WTC11 (cell line): ENCODE measurements around the gene CFAP100. TPM values are rescaled to one million over a fixed set of nuclear protein-coding genes. Genes with fewer than 3 reads are reported as not detected.
A peak's percentile ranks its signal among the peaks of the same experiment; 100 is the strongest.

Source experiments
- ATAC-seq: fragments of 200-7000 bp; cut with Tn5 transposase; 2 replicates; pipeline ENCODE4 v1.10.0; 2021; ENCODE audit warnings: mild to moderate bottlenecking, moderate library complexity
- CTCF ChIA-PET: fragments of 300-600 bp; sonication (Branson Sonifier 250); formaldehyde crosslinking; loops from one replicate; lab custom pipeline; 2021; ENCODE audit warnings: antibody characterized with exemption; lab: Charles Lee
- POLR2A ChIA-PET: fragments of 350-600 bp; sonication (Branson Sonifier 250); formaldehyde crosslinking; loops from one replicate; lab custom pipeline; 2021; ENCODE audit warnings: antibody characterized with exemption; lab: Charles Lee
- DNase-seq: peaks from one replicate; pipeline ENCODE4 v3.0.0; 2021; ENCODE audit warnings: low spot score
- H3K27ac Mint-ChIP-seq: 2 replicates; pipeline ENCODE4 v1.8.0; 2021; ENCODE audit warnings: mixed read lengths
- H3K27me3 Mint-ChIP-seq: 2 replicates; pipeline ENCODE4 v1.8.0; 2021; ENCODE audit warnings: low read depth, mild to moderate bottlenecking, moderate library complexity, mixed read lengths
- H3K36me3 Mint-ChIP-seq: 2 replicates; pipeline ENCODE4 v1.8.0; 2021; ENCODE audit warnings: mixed read lengths
- H3K4me1 Mint-ChIP-seq: 2 replicates; pipeline ENCODE4 v1.8.0; 2022; ENCODE audit warnings: mixed read lengths
- H3K4me3 Mint-ChIP-seq: 2 replicates; pipeline ENCODE4 v1.8.0; 2021; ENCODE audit warnings: mild to moderate bottlenecking, moderate library complexity, mixed read lengths
- H3K9me3 Mint-ChIP-seq: 2 replicates; pipeline ENCODE4 v1.8.0; 2021; ENCODE audit warnings: mixed read lengths
- CDX4 ChIP-seq: fragments of 250-450 bp; sonication (Bioruptor Pico); IDR thresholded peaks from 2 replicates; pipeline ENCODE4 v1.9.0; 2021; ENCODE audit warnings: moderate library complexity, mild to moderate bottlenecking, inconsistent platforms, borderline replicate concordance
- CREB1 ChIP-seq: sonication (generic); formaldehyde crosslinking; IDR thresholded peaks from 2 replicates; pipeline ENCODE4 v1.8.0; 2023; ENCODE audit warnings: mild to moderate bottlenecking, missing genetic modification reagents
- ESRRA ChIP-seq: sonication (generic); formaldehyde crosslinking; IDR thresholded peaks from 2 replicates; pipeline ENCODE4 v1.8.1; 2022; ENCODE audit warnings: mild to moderate bottlenecking, missing genetic modification reagents, borderline replicate concordance
- FOXP1 ChIP-seq: sonication (generic); formaldehyde crosslinking; IDR thresholded peaks from 2 replicates; pipeline ENCODE4 v1.8.0; 2022; ENCODE audit warnings: missing genetic modification reagents, mild to moderate bottlenecking, moderate library complexity, borderline replicate concordance
- NR3C1 ChIP-seq: sonication (generic); formaldehyde crosslinking; conservative IDR thresholded peaks from 2 replicates; pipeline ENCODE4 v1.8.1; 2023; ENCODE audit warnings: low read depth, mild to moderate bottlenecking, missing genetic modification reagents
- OVOL2 ChIP-seq: fragments of 250-450 bp; sonication (Bioruptor Pico); IDR thresholded peaks from 2 replicates; pipeline ENCODE4 v1.9.0; 2021; ENCODE audit warnings: mild to moderate bottlenecking, borderline replicate concordance
- PREB ChIP-seq: sonication (generic); formaldehyde crosslinking; IDR thresholded peaks from 2 replicates; pipeline ENCODE4 v1.8.1; 2022; ENCODE audit warnings: mild to moderate bottlenecking, missing genetic modification reagents, moderate library complexity, borderline replicate concordance
- PRRX2 ChIP-seq: fragments of 250-450 bp; sonication (Bioruptor Pico); IDR thresholded peaks from 2 replicates; pipeline ENCODE4 v1.8.0; 2021; ENCODE audit warnings: mild to moderate bottlenecking
- RELA ChIP-seq: sonication (generic); formaldehyde crosslinking; IDR thresholded peaks from 2 replicates; pipeline ENCODE4 v1.8.1; 2022; ENCODE audit warnings: missing genetic modification reagents, mild to moderate bottlenecking, borderline replicate concordance
- ZBTB43 ChIP-seq: sonication (generic); formaldehyde crosslinking; IDR thresholded peaks from 2 replicates; pipeline ENCODE4 v1.8.1; 2023; ENCODE audit warnings: mild to moderate bottlenecking, missing genetic modification reagents
- ZNF219 ChIP-seq: sonication (generic); formaldehyde crosslinking; IDR thresholded peaks from 2 replicates; pipeline ENCODE4 v1.8.0; 2023; ENCODE audit warnings: missing genetic modification reagents, mild to moderate bottlenecking, borderline replicate concordance
- ZNF263 ChIP-seq: sonication (generic); formaldehyde crosslinking; IDR thresholded peaks from 2 replicates; pipeline ENCODE4 v1.8.1; 2022; ENCODE audit warnings: low read depth, mild to moderate bottlenecking, moderate library complexity, missing genetic modification reagents
- ZNF317 ChIP-seq: sonication (generic); formaldehyde crosslinking; IDR thresholded peaks from 2 replicates; pipeline ENCODE4 v1.8.1; 2023; ENCODE audit warnings: low read depth, mild to moderate bottlenecking, moderate library complexity, missing genetic modification reagents, borderline replicate concordance
- ZNF416 ChIP-seq: fragments of 250-450 bp; sonication (Bioruptor Pico); IDR thresholded peaks from 2 replicates; pipeline ENCODE4 v1.9.0; 2021; ENCODE audit warnings: mild to moderate bottlenecking, inconsistent platforms
- total RNA-seq: library from RNA; stranded (reverse); gene quantifications from 3 replicates; pipeline ENCODE4 v1.2.3, GENCODE V29; 2021
- TF ChIP-seq, protein P1 (sequence below): sonication (generic); formaldehyde crosslinking; conservative IDR thresholded peaks from 2 replicates; pipeline ENCODE4 v1.8.1; 2023; ENCODE audit warnings: mild to moderate bottlenecking, low read depth, missing genetic modification reagents, moderate library complexity
- TF ChIP-seq, protein P2 (sequence below): fragments of 250-450 bp; sonication (Bioruptor Pico); IDR thresholded peaks from 2 replicates; pipeline ENCODE4 v1.9.0; 2021; ENCODE audit warnings: mild to moderate bottlenecking, borderline replicate concordance
- TF ChIP-seq, protein P3 (sequence below): fragments of 250-450 bp; sonication (Bioruptor Pico); IDR thresholded peaks from 2 replicates; pipeline ENCODE4 v1.8.0; 2021; ENCODE audit warnings: mild to moderate bottlenecking
- TF ChIP-seq, protein P4 (sequence below): sonication (generic); formaldehyde crosslinking; IDR thresholded peaks from 2 replicates; pipeline ENCODE4 v1.8.0; 2022; ENCODE audit warnings: missing genetic modification reagents

Gene CFAP100
- total RNA-seq, 1 experiment from 2014 or later: not detected

DNA sequence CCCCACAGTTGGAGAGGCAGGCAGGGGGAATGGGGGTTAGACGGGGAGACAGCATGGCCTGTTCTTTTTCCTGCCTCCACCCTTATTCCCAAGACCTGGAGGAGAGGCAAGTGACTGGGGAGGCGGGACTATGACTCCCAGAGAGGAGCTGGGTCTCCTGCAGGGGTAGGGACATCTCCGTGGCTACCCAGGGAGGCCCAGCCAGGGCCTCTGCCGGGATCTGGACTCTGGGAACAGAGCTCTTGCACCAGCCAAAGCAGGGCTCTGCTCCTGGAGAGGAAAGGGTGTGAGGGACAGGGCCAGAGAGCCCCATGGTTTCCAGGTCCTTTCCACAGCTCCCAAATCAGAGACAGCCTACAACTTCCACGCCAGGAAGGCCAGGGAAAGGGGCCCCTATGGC lies 22.8 kb downstream of the CFAP100 start:
- Mint-ChIP-seq H3K27me3 (no peaks in the 10 kb centered on the region), H3K4me3 (no peak overlapping the region), H3K9me3 (no peaks in the 10 kb centered on the region), H3K4me1 (peaks cover 23% of the 10 kb centered on the region), H3K27ac (no peak overlapping the region), H3K36me3 (no peaks in the 10 kb centered on the region)
- no peak for DNase-seq
- TF ChIP-seq NR3C1 (CRISPR knock-in tag) (no peak), ZNF317 (CRISPR knock-in tag) (peak; percentile 72; the same call in 1 of the 2 replicates)
- ChIA-PET POLR2A (no interaction called here), CTCF (interaction anchor here (1.5 kb wide), 1 partner anchor 27 kb away, joined by 3 read pairs; no protein-coding TSS in a partner anchor)
- ATAC-seq: no peak

GRCh38 chr3:126417981-126418530 lies 23.3 kb downstream of the CFAP100 start:
- Mint-ChIP-seq H3K4me1 (peaks cover 23% of the 10 kb centered on the region), H3K27me3 (no peaks in the 10 kb centered on the region), H3K36me3 (no peaks in the 10 kb centered on the region), H3K27ac (no peak overlapping the region), H3K9me3 (no peaks in the 10 kb centered on the region), H3K4me3 (no peak overlapping the region)
- ATAC-seq (no peak), DNase-seq (no peak)
- ChIA-PET POLR2A (no interaction called here), CTCF (interaction anchor here (1.5 kb wide), 1 partner anchor 28 kb away, joined by 3 read pairs; no protein-coding TSS in a partner anchor)
- TF ChIP-seq ESRRA (CRISPR knock-in tag) (no peak), FOXP1 (CRISPR knock-in tag) (no peak), PRRX2 (no peak), ZNF219 (CRISPR knock-in tag) (no peak), ZNF416 (CRISPR knock-in tag) (no peak), OVOL2 (CRISPR knock-in tag) (no peak), RELA (CRISPR knock-in tag) (no peak), ZNF263 (CRISPR knock-in tag) (no peak), ZBTB43 (CRISPR knock-in tag) (no peak), CREB1 (CRISPR knock-in tag) (no peak), PREB (CRISPR knock-in tag) (no peak), CDX4 (CRISPR knock-in tag) (no peak)
- TF ChIP-seq, protein P1, sequence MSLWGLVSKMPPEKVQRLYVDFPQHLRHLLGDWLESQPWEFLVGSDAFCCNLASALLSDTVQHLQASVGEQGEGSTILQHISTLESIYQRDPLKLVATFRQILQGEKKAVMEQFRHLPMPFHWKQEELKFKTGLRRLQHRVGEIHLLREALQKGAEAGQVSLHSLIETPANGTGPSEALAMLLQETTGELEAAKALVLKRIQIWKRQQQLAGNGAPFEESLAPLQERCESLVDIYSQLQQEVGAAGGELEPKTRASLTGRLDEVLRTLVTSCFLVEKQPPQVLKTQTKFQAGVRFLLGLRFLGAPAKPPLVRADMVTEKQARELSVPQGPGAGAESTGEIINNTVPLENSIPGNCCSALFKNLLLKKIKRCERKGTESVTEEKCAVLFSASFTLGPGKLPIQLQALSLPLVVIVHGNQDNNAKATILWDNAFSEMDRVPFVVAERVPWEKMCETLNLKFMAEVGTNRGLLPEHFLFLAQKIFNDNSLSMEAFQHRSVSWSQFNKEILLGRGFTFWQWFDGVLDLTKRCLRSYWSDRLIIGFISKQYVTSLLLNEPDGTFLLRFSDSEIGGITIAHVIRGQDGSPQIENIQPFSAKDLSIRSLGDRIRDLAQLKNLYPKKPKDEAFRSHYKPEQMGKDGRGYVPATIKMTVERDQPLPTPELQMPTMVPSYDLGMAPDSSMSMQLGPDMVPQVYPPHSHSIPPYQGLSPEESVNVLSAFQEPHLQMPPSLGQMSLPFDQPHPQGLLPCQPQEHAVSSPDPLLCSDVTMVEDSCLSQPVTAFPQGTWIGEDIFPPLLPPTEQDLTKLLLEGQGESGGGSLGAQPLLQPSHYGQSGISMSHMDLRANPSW: no peak
- TF ChIP-seq, protein P2, sequence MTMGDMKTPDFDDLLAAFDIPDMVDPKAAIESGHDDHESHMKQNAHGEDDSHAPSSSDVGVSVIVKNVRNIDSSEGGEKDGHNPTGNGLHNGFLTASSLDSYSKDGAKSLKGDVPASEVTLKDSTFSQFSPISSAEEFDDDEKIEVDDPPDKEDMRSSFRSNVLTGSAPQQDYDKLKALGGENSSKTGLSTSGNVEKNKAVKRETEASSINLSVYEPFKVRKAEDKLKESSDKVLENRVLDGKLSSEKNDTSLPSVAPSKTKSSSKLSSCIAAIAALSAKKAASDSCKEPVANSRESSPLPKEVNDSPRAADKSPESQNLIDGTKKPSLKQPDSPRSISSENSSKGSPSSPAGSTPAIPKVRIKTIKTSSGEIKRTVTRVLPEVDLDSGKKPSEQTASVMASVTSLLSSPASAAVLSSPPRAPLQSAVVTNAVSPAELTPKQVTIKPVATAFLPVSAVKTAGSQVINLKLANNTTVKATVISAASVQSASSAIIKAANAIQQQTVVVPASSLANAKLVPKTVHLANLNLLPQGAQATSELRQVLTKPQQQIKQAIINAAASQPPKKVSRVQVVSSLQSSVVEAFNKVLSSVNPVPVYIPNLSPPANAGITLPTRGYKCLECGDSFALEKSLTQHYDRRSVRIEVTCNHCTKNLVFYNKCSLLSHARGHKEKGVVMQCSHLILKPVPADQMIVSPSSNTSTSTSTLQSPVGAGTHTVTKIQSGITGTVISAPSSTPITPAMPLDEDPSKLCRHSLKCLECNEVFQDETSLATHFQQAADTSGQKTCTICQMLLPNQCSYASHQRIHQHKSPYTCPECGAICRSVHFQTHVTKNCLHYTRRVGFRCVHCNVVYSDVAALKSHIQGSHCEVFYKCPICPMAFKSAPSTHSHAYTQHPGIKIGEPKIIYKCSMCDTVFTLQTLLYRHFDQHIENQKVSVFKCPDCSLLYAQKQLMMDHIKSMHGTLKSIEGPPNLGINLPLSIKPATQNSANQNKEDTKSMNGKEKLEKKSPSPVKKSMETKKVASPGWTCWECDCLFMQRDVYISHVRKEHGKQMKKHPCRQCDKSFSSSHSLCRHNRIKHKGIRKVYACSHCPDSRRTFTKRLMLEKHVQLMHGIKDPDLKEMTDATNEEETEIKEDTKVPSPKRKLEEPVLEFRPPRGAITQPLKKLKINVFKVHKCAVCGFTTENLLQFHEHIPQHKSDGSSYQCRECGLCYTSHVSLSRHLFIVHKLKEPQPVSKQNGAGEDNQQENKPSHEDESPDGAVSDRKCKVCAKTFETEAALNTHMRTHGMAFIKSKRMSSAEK (CRISPR knock-in tag): no peak
- TF ChIP-seq, protein P3, sequence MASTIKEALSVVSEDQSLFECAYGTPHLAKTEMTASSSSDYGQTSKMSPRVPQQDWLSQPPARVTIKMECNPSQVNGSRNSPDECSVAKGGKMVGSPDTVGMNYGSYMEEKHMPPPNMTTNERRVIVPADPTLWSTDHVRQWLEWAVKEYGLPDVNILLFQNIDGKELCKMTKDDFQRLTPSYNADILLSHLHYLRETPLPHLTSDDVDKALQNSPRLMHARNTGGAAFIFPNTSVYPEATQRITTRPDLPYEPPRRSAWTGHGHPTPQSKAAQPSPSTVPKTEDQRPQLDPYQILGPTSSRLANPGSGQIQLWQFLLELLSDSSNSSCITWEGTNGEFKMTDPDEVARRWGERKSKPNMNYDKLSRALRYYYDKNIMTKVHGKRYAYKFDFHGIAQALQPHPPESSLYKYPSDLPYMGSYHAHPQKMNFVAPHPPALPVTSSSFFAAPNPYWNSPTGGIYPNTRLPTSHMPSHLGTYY (CRISPR knock-in tag): no peak
- TF ChIP-seq, protein P4, sequence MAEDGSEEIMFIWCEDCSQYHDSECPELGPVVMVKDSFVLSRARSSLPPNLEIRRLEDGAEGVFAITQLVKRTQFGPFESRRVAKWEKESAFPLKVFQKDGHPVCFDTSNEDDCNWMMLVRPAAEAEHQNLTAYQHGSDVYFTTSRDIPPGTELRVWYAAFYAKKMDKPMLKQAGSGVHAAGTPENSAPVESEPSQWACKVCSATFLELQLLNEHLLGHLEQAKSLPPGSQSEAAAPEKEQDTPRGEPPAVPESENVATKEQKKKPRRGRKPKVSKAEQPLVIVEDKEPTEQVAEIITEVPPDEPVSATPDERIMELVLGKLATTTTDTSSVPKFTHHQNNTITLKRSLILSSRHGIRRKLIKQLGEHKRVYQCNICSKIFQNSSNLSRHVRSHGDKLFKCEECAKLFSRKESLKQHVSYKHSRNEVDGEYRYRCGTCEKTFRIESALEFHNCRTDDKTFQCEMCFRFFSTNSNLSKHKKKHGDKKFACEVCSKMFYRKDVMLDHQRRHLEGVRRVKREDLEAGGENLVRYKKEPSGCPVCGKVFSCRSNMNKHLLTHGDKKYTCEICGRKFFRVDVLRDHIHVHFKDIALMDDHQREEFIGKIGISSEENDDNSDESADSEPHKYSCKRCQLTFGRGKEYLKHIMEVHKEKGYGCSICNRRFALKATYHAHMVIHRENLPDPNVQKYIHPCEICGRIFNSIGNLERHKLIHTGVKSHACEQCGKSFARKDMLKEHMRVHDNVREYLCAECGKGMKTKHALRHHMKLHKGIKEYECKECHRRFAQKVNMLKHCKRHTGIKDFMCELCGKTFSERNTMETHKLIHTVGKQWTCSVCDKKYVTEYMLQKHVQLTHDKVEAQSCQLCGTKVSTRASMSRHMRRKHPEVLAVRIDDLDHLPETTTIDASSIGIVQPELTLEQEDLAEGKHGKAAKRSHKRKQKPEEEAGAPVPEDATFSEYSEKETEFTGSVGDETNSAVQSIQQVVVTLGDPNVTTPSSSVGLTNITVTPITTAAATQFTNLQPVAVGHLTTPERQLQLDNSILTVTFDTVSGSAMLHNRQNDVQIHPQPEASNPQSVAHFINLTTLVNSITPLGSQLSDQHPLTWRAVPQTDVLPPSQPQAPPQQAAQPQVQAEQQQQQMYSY: no peak
